GM19395 (cell line): ENCODE results near the gene WNT5B.
"Not testable (repeated sequence)": the region's sequence is repeated elsewhere in the genome, so short reads cannot be mapped to it uniquely, and the experiment has no call there.

Experiments
- ATAC-seq: cut with Tn5 transposase; IDR thresholded peaks from one replicate; pipeline ENCODE4 v1.9.1; 2021; ENCODE audit warnings: mild to moderate bottlenecking, moderate library complexity; ENCODE audit not compliant: unreplicated experiment

The WNT5B gene

GRCh38 chr12:1595690-1596347 lies 33.2 kb upstream of the WNT5B start:
- no peak for ATAC-seq

GRCh38 chr12:1598757-1599156 lies 30.3 kb upstream of the WNT5B start:
- no peak for ATAC-seq

GRCh38 chr12:1602706-1603105 lies 26.3 kb upstream of the WNT5B start:
- not testable (repeated sequence) for ATAC-seq

DNA sequence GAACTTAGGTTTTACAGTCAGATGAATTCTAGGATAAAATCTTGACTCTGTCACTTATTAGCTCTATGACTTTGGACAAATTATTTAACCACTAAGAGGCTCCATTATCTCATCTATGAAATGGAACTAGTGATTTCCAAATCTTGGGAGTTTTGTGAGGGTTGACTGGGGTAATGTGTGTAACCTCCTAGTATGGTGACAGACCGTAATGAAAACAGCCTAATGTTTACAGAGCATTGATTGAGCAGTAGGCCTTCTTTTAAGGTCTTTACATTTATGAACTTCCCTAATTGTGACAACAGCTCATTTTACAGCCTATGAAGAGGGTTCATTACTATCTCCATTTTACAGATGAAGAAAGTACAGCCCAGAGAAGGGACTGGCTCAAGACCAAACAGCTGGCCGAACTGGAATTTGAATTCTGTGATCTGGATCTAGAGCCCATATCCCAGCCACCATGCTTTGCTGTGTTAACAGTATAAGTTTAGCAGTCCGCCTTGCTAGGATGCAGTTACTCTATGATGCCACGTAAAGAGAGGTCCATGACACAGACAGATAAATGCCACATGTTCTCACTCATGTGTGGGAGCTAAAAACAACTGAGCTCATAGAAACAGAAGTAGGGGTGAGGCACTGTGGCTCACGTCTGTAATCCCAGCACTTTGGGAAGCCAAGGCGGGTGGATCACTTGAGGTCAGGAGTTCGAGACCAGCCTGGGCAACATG lies 25.6 kb upstream of the WNT5B start:
- no peak for ATAC-seq

DNA sequence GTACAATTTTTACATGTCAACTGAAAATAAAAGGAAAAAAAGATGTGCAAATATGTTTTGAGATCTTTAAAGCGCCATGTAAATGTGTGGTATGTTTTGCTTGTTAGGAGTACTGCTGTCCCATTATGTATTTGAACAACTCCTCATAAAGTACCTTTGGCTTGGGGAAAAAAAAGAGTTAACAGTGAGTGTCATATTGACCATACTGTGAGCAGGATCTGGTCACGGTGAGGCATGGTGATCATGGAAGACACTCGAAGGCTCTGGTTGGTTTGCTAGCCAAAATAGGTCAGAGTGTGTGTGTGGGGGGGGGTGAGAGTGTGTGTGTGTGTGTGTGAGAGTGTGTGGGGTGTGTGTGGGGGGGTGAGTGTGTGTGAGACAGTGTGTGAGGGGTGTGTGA lies 24.6 kb upstream of the WNT5B start:
- no peak for ATAC-seq

DNA sequence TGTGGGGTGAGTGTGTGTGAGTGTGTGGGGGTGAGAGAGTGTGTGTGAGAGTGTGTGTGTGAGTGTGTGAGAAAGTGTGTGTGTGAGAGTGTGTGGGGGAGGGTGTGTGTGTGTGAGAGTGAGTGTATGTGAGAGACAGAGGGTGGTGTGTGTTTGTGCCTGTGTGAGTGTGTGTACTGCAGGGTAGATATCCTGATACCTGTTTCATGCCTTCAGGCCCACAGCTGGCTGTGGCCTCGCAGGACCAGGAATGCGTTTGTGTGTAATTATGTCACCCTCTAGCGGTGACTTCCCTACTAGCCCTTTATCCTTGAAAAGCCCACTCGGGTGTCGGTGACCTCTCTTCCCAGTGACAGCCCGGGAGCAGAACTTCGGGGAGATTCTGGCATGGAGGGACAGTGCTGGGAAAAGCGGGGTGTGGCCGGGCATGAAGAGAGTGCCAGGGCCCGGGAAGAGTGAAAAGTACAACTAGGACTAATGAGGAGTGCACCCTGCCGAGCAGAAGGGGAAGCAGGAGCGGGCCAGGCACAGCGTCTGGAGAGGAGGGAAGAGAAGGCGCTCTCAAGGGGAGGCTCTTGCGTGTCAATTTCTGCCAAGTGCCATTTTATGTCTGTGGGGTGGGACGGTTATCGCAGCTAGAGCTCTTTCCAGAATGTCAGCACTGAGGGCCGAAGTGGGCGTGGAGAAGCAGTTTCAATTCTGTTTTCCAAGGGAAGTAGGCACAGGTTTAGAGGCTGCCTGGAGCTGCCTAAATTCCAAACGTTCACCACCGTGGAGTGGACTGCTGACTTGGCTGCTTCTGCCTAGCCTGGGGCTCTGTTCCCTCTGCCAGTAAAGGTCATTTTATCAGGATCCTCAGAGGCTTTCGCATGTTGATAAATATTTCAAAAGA lies 23.7 kb upstream of the WNT5B start:
- peak; percentile 50 for ATAC-seq

DNA sequence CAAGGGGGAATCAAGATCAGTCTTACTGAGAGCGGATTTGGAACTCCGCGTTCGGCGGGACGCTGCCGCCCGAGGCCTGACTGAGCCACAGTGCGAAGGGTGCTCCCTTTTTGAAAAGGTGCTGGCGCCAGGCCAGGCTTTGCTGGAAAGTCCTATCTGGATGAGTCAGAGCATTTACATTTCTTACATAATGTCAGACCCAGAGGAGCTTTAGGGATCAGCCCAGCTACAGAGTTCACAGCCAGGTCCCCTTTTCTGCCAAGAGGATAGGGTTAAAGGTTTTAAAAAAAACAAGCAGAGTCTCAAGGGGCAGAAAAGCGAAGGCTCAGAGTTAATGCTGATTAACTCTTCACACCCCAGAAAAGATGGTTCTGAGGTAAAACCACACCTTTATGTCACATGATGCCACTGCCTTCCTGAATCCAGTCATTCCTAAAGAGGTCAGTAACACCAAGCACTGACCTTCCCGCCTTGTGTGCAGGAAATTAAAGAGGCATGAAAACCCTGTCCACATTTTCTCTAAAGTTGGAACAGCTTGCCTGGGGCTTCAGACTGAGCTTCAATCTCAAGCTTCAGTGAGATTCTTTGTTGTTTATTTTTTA lies 22.9 kb upstream of the WNT5B start:
- ATAC-seq = peak; percentile 70

- no peak for ATAC-seq
These were observed 20.9 kb upstream of the WNT5B start for GRCh38 chr12:1607940-1608712.

DNA sequence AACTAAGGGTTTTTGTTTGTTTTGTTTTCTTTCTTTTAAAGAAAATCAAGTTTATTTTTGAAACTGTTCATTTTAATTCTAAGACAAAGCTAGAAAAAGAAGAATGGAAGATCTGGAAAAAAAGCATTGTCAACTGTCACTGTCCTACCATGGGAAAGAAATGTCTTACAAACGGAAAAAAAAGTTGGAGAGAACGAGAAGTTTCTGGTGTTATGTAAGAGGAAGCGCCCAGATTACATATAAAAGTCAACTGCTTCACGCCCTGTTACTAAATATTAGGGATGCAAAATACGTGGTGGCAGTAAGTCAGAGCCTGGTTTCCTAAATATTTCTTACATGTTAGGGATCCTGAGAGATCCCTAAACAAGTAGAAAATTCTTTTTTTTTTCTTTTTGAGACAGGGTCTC lies 20.3 kb upstream of the WNT5B start:
- no peak for ATAC-seq

- ATAC-seq = no peak
These were observed 18.9 kb upstream of the WNT5B start for GRCh38 chr12:1610072-1610643.

DNA sequence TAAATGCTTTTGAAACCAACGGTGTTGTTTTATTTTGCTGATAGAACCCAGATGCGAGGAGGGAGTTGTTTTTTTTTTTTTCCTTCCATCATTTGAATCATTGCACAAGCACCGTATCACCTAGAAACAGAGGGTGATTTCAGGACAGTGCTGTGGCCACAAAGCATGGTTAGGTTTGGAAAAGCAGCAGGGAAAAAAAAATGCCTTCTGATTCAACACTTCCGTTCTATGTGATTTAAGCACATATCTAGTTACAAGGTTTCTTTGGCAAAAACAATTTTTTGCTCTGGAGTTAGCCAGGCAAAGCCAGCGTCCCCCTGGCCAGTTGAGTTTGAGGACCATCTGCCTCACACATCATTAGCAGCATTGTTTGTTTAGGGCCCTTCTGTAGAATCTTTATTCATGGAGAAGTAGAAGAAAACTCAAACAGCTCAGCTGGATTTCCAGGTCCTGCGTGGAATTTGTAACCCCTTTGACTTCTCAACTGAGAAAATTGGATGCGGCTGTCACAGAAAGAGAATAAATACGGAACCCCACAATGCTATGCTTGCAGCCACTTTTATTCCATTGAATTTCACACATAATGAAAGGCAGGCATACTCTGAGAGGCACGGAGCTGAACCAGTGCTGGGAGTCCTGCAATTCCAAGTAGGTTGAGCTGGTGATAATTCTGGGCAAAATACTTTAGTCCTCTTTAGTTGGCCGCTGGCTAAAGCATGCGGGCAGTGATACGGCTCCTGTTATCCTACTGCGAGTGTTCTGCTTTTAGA lies 17.0 kb upstream of the WNT5B start:
- ATAC-seq = no peak

DNA sequence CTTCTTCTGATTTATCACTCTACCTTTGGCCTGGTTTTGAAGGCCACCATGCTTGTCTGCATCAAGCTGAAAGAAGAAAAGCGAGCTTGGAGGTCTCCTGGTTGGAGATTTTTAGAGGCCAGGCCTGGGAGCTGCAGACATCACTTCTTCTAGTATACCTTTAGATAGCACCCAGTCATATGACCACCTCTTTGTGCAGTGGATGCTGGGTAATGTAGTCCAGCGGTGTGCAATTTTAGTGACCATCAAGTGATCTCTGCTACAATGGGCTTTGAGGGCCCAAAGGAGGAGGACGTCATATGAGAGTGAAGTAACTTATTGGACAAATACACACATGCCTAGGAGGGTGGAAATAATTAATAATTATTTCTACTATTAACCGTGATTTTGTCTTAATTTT lies 15.2 kb upstream of the WNT5B start:
- ATAC-seq = no peak

GRCh38 chr12:1614360-1614759 lies 14.7 kb upstream of the WNT5B start:
- ATAC-seq = no peak

- ATAC-seq = no peak
These were observed 12.6 kb upstream of the WNT5B start for GRCh38 chr12:1616233-1617066.

DNA sequence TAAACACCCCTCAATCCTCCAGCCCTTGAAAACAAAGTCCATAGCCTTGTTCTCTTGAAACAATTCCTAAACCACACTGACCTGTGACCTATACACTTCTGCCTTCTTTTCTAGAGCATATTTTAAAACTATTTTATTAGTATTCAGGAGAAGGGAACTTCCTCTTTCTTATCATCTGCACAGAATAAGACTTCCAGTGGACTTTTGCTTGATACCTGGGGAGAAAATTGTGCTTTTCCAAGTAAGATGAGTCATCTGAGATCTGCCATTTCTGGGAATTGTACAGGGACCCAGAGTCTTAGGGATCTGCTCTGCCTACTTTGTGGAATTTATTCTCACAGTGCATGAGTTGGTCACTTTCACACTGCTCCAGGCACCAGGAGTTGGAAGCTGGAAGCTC lies 10.5 kb upstream of the WNT5B start:
- no peak for ATAC-seq

GRCh38 chr12:1619159-1619558 lies 9.9 kb upstream of the WNT5B start:
- ATAC-seq = no peak

DNA sequence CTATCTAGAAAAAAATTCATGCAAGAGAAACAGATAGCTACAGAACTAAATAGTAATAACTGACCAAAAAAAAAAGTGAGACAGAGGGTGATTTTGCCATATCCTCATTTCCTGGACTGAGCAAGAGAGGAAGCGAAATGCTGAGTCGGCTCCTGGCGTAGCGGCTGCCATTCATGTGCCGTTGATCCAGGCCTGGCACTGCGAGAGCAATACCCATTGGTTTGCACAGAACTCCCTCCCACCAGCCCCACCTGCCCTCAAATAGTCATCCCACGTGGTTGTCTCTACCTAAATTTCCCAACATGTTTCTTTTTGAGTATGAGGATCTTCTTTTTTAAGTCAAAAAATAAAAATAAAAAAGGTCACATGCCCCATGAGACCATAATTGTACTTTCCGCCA lies 9.4 kb upstream of the WNT5B start:
- ATAC-seq = no peak

DNA sequence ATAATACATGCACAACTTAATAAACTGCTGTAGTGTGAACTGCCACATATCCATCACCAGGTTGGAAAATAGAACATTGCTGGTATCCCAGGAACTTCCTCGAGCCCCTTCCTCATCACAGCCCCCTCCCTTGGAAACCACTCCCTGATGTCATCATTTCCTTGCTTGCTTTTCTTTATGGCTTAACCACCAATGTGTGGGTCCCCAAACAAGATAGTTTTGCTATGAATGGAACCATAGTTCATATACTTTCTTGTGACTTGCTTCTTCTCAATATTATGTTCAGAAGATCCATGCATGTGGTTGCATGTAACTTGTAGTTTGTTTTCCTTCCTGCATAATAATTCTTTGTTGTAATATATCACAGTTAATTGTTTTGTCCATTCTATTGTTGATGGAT lies 8.9 kb upstream of the WNT5B start:
- ATAC-seq = no peak

GRCh38 chr12:1622406-1622805 lies 6.6 kb upstream of the WNT5B start:
- no peak for ATAC-seq
